ENCODE measurements around the gene BAHCC1.

- no peak for TF ChIP-seq CTCF (IDR thresholded peaks at IDR 0.05; ENCODE audit: extremely low read depth in 1 of 2, insufficient read depth in 1 of 2, low read depth in 1 of 2, low read length in 2 of 2)
- no peak for TF ChIP-seq MAX (IDR thresholded peaks at IDR 0.05; ENCODE audit: insufficient read depth, insufficient read length)
- TF ChIP-seq MYC (IDR thresholded peaks at IDR 0.05; ENCODE audit: low read depth, low read length): no peak
- no peak for TF ChIP-seq EZH2 (IDR thresholded peaks at IDR 0.05; ENCODE audit: borderline replicate concordance, low read depth, low read length, severe bottlenecking)
- TF ChIP-seq POLR2AphosphoS5 (IDR thresholded peaks at IDR 0.05; ENCODE audit: insufficient read depth, low read depth, low read length): no peak
- TF ChIP-seq POLR2A (IDR thresholded peaks at IDR 0.05; ENCODE audit: low read depth, low read length): no peak
Observed at GRCh38 chr17:81486199-81486810, 91.0 kb downstream of the BAHCC1 start.

Measured in endothelial cell of umbilical vein (primary cell).